Measurements from ENCODE around the gene PWWP2B. TPM values are rescaled to one million over a fixed set of nuclear protein-coding genes. Genes with fewer than 3 reads are reported as not detected.

Gene PWWP2B
- total RNA-seq, 1 experiment from 2014 or later = 51.6 TPM

DNA sequence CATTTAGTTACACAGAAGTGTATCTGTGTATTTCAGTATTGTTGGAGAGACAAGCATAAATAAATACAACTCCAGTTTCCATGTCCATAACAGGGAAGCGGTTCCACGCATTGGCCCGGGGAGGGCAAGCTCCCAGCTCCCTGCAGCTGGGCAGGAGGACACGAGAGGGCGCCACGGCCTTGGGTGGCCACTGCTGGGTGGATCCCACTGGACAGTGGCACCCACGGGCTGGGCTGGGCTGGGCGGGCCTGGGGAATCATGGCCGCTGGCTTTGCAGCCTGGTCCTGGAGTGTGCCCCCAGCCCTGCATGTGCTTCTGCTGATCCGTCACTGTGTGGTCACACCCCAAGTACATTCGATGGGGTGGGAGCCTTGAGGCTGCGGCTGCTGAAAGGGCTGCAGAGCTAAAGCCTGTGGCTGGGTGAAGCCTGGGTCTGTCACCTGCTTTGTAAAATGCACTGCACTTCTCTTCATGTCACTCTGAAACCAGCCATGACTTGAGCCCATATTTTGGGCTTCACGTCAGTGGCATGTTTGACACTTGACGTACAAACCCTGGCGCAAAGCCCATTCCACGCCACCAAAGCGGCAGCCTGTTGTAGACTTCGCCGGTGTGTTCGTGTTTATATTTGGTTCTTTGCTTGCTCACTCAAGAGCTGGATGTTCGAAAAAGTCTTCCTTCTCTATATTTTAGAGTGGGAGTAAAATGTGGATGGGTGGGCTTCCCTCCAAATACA is 37.5 kb upstream of the PWWP2B start:
- ChIA-PET CTCF (interaction anchor here (0.5 to 1.6 kb wide), 4 partner anchors 84 to 194 kb away, joined by 3 to 5 read pairs (median 4); no protein-coding TSS in a partner anchor), POLR2A (no interaction called here)
- Histone ChIP-seq H3K27ac (ENCODE audit: low read length) (no peak overlapping the region), H3K36me3 (ENCODE audit: control insufficient read depth, insufficient read depth, low read length) (no peaks in the 10 kb centered on the region), H3K4me3 (ENCODE audit: low read depth in 2 of 2, low read length in 2 of 2) (no peak overlapping the region), H3K4me1 (ENCODE audit: control insufficient read depth, insufficient read depth, low read length) (no peaks in the 10 kb centered on the region), H3K9me3 (ENCODE audit: control insufficient read depth, insufficient read depth, low read depth, low read length) (no peaks in the 10 kb centered on the region), H3K27me3 (ENCODE audit: control insufficient read depth, insufficient read depth, low read length) (no peaks in the 10 kb centered on the region)
- in situ Hi-C loops (cut with HindIII; ENCODE audit: low pct_unique_long_range_greater_than_20kb, low sequenced_read_pairs) (no loop called here), intact Hi-C loops (cut with micrococcal nuclease; ENCODE audit: unreplicated experiment) (no loop called here)
- DNase-seq (ENCODE audit: low read depth, low spot score) (no peak), ATAC-seq (peak; percentile 71)
- TF ChIP-seq POLR2AphosphoS5 (IDR thresholded peaks at IDR 0.05; ENCODE audit: low read depth, low read length) = no peak
- TF ChIP-seq, protein P1, sequence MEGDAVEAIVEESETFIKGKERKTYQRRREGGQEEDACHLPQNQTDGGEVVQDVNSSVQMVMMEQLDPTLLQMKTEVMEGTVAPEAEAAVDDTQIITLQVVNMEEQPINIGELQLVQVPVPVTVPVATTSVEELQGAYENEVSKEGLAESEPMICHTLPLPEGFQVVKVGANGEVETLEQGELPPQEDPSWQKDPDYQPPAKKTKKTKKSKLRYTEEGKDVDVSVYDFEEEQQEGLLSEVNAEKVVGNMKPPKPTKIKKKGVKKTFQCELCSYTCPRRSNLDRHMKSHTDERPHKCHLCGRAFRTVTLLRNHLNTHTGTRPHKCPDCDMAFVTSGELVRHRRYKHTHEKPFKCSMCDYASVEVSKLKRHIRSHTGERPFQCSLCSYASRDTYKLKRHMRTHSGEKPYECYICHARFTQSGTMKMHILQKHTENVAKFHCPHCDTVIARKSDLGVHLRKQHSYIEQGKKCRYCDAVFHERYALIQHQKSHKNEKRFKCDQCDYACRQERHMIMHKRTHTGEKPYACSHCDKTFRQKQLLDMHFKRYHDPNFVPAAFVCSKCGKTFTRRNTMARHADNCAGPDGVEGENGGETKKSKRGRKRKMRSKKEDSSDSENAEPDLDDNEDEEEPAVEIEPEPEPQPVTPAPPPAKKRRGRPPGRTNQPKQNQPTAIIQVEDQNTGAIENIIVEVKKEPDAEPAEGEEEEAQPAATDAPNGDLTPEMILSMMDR (IDR thresholded peaks at IDR 0.05) = peak; percentile 73
- BruUV-seq (replicated peaks) = no TSS peak

DNA sequence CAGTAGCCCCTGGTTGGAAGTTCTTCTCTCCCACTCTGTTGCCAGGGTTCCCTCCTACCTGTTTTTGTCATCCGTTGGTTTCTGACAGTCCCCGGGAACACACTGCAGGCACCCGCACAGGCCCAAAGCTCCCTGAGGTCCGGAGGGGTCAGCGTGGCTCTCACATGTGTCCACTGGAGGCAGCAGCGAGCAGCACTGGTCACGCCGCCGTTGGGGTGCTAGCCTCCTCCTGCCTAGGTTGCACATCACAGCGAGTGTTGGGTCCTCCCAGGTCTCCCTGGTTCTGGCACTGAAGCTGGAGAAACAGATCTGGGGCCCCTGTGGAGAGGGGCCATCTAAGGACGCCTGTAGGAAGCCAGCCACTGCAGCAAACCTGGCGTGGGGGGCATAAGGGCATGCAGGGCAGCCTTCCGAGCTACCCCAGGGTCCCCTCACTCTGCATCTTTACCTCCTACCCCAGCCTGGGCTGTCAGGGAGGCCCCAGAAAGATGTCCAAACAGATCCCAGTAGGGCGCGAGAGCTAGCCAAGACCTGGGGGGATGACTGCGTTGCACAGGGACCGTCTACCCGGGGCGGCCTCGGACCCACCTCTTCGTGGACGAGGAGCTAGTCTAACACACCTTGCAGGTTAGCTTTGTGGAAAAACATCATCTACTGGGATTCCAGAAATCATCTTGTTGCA is 36.1 kb upstream of the PWWP2B start:
- Histone ChIP-seq H3K4me1 (ENCODE audit: control insufficient read depth, insufficient read depth, low read length) (no peaks in the 10 kb centered on the region), H3K36me3 (ENCODE audit: control insufficient read depth, insufficient read depth, low read length) (no peaks in the 10 kb centered on the region), H3K27me3 (ENCODE audit: control insufficient read depth, insufficient read depth, low read length) (no peaks in the 10 kb centered on the region), H3K27ac (ENCODE audit: low read length) (no peak overlapping the region), H3K9me3 (ENCODE audit: control insufficient read depth, insufficient read depth, low read depth, low read length) (no peaks in the 10 kb centered on the region), H3K4me3 (ENCODE audit: low read depth in 2 of 2, low read length in 2 of 2) (no peak overlapping the region)
- TF ChIP-seq, protein P1 (IDR thresholded peaks at IDR 0.05) = peak; percentile 96
- no peak for TF ChIP-seq TCF7L2 (IDR thresholded peaks at IDR 0.05; ENCODE audit: low read depth, low read length)
- BruUV-seq (replicated peaks) = no TSS peak
- peak; percentile 81 for ATAC-seq
- POLR2A ChIA-PET = interaction anchor here (0.6 kb wide), 1 partner anchor 304 kb away, joined by 3 read pairs; no protein-coding TSS in a partner anchor
- intact Hi-C loops (cut with micrococcal nuclease; ENCODE audit: unreplicated experiment) = no loop called here
- in situ Hi-C loops (cut with HindIII; ENCODE audit: low pct_unique_long_range_greater_than_20kb, low sequenced_read_pairs) = no loop called here
- DNase-seq (ENCODE audit: low read depth, low spot score) = no peak
- CTCF ChIA-PET = interaction anchor here (0.5 to 1.6 kb wide), 2 partner anchors 91 to 278 kb away, joined by 4 read pairs; no protein-coding TSS in a partner anchor

DNA sequence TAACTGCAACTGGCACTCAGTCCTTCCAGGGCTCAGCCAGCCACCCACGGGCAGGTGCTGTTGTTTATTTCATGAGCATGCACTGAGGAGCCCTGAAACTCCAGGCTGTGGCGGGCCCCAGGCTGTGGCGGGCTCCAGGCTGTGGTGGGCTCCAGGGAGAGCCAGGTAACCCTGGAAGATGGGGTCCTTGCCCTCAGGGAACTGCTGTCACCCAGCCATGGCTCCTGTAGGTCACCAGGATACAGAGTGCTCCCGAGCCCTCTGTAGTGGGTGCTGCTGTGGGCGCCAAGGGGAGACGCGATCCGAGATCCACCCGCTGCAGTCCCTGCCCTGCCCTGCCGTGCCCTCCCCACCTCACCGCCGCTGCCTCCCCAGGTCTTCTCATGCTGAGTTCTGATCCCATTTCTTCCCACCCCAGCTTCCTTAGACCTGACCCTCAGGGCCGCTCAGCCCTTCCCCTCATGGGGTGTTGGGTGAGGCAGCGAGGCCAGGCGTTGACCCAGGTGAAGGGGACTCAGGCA is 35.4 kb upstream of the PWWP2B start:
- no peaks in the 10 kb centered on the region for H3K4me1 ChIP-seq (ENCODE audit: control insufficient read depth, insufficient read depth, low read length)
- ChIA-PET POLR2A (interaction anchor here (0.6 kb wide), 1 partner anchor 304 kb away, joined by 3 read pairs; no protein-coding TSS in a partner anchor), CTCF (no interaction called here)
- no peaks in the 10 kb centered on the region for H3K27me3 ChIP-seq (ENCODE audit: control insufficient read depth, insufficient read depth, low read length)
- no peak overlapping the region for H3K27ac ChIP-seq (ENCODE audit: low read length)
- in situ Hi-C loops (cut with HindIII; ENCODE audit: low pct_unique_long_range_greater_than_20kb, low sequenced_read_pairs) (no loop called here), intact Hi-C loops (cut with micrococcal nuclease; ENCODE audit: unreplicated experiment) (no loop called here)
- no peaks in the 10 kb centered on the region for H3K9me3 ChIP-seq (ENCODE audit: control insufficient read depth, insufficient read depth, low read depth, low read length)
- H3K4me3 ChIP-seq (ENCODE audit: low read depth in 2 of 2, low read length in 2 of 2) = no peak overlapping the region
- no TSS peak for BruUV-seq (replicated peaks)
- DNase-seq (ENCODE audit: low read depth, low spot score) = no peak
- no peak for TF ChIP-seq POLR2AphosphoS5 (IDR thresholded peaks at IDR 0.05; ENCODE audit: low read depth, low read length)
- TF ChIP-seq, protein P1 (IDR thresholded peaks at IDR 0.05) = no peak
- TF ChIP-seq, protein P2, sequence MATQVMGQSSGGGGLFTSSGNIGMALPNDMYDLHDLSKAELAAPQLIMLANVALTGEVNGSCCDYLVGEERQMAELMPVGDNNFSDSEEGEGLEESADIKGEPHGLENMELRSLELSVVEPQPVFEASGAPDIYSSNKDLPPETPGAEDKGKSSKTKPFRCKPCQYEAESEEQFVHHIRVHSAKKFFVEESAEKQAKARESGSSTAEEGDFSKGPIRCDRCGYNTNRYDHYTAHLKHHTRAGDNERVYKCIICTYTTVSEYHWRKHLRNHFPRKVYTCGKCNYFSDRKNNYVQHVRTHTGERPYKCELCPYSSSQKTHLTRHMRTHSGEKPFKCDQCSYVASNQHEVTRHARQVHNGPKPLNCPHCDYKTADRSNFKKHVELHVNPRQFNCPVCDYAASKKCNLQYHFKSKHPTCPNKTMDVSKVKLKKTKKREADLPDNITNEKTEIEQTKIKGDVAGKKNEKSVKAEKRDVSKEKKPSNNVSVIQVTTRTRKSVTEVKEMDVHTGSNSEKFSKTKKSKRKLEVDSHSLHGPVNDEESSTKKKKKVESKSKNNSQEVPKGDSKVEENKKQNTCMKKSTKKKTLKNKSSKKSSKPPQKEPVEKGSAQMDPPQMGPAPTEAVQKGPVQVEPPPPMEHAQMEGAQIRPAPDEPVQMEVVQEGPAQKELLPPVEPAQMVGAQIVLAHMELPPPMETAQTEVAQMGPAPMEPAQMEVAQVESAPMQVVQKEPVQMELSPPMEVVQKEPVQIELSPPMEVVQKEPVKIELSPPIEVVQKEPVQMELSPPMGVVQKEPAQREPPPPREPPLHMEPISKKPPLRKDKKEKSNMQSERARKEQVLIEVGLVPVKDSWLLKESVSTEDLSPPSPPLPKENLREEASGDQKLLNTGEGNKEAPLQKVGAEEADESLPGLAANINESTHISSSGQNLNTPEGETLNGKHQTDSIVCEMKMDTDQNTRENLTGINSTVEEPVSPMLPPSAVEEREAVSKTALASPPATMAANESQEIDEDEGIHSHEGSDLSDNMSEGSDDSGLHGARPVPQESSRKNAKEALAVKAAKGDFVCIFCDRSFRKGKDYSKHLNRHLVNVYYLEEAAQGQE (IDR thresholded peaks at IDR 0.05; ENCODE audit: insufficient read depth in 1 of 2, low read depth in 2 of 2, low read length in 1 of 2) = no peak
- TF ChIP-seq SIN3A (IDR thresholded peaks at IDR 0.05; ENCODE audit: borderline replicate concordance, insufficient read depth, low read depth, low read length) = no peak
- no peak for TF ChIP-seq TCF7L2 (IDR thresholded peaks at IDR 0.05; ENCODE audit: low read depth, low read length)
- peak; percentile 8; the same call in 1 of the 2 replicates for ATAC-seq
- no peaks in the 10 kb centered on the region for H3K36me3 ChIP-seq (ENCODE audit: control insufficient read depth, insufficient read depth, low read length)

Measured in Panc1 (cell line).